ENCODE results near the gene DLK2. TPM values are rescaled to one million over a fixed set of nuclear protein-coding genes. Genes with fewer than 3 reads are reported as not detected.

Gene DLK2
- total RNA-seq, 1 donor from 2014 or later = 1.1 TPM

DNA sequence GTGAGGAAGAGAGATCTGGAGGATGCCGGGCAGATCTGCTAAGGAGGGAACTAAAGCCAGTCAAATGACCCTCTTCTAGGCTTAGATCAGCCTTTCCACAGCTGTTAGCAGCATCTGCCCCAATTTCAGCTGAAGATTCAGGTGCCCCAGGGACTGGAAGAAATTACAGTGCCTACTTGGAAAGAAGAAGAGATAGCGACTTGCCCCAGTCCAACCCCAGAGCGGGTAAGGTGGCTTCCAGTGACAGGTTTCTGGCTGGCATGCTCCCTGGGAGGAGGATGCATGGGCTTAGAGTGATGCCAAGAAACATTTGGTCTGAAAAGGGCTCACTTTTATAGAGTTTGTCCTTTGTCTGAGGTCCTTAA, 22.6 kb upstream of the DLK2 start:
- H3K36me3 Mint-ChIP-seq (ENCODE audit: low read depth) = no peaks in the 10 kb centered on the region
- H3K4me1 Mint-ChIP-seq (ENCODE audit: low read depth) = peaks cover 39% of the 10 kb centered on the region
- TF ChIP-seq, protein P1, sequence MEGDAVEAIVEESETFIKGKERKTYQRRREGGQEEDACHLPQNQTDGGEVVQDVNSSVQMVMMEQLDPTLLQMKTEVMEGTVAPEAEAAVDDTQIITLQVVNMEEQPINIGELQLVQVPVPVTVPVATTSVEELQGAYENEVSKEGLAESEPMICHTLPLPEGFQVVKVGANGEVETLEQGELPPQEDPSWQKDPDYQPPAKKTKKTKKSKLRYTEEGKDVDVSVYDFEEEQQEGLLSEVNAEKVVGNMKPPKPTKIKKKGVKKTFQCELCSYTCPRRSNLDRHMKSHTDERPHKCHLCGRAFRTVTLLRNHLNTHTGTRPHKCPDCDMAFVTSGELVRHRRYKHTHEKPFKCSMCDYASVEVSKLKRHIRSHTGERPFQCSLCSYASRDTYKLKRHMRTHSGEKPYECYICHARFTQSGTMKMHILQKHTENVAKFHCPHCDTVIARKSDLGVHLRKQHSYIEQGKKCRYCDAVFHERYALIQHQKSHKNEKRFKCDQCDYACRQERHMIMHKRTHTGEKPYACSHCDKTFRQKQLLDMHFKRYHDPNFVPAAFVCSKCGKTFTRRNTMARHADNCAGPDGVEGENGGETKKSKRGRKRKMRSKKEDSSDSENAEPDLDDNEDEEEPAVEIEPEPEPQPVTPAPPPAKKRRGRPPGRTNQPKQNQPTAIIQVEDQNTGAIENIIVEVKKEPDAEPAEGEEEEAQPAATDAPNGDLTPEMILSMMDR (IDR thresholded peaks at IDR 0.05) = no peak
- H3K9me3 Mint-ChIP-seq (ENCODE audit: low read depth) = no peaks in the 10 kb centered on the region
- peak overlapping the region; percentile 85 for H3K4me3 Mint-ChIP-seq (ENCODE audit: unreplicated experiment)
- H3K27ac Mint-ChIP-seq (ENCODE audit: unreplicated experiment) = peak overlapping the region; percentile 96
- DNase-seq (ENCODE audit: low spot score) = no peak
- H3K27me3 Mint-ChIP-seq (ENCODE audit: low read depth) = peaks cover 1% of the 10 kb centered on the region

DNA sequence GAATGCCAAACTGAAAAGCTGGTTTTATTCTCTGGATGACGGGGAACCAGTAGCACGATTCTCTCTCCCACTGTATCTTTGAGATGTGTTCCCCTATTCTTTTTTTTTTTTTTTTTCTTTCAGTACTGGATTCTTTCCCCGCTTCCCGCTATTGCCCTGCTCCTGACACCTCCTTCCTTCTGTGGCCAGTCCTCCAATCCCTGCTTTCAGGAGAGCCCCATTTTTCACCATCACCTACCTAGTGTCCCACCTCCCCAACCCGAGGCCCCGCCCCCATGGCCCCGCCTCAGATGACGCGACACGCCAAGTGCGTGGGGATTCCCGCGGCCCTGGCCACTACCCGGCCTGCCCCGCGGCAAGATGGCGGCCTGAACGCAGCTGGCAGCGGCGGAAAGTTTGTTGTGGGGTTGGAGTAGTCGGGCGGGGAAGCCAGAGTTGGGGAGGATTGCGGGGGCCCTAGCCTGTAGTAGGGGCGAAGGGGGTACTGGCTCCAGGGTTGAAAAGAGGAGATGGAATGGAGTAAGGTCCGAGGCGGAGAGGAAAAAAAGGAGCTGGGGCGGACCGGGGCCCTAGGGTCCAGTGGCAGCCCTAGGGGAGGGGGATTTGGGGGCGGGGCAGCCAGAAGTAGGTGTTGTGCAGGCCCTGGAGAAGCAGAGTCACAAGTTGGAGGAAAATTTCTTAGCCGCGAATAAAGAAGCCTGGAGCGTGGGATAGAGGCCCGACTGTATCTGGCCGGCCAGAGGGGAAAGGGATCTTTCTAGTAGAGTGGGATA, 22.1 kb upstream of the DLK2 start, which contains the start of gene TJAP1:
TJAP1 (plus strand) TSS at position 336 of the 773 bp plus-strand sequence. CDS start 21,432 bp downstream, outside the sequence.
- Mint-ChIP-seq H3K27ac (ENCODE audit: unreplicated experiment) (peak within 1 kb of the TSS; percentile 96), H3K27me3 (ENCODE audit: low read depth) (peaks cover 1% of the 10 kb centered on the region), H3K4me1 (ENCODE audit: low read depth) (peaks cover 39% of the 10 kb centered on the region), H3K4me3 (ENCODE audit: unreplicated experiment) (peak within 1 kb of the TSS; percentile 85), H3K36me3 (ENCODE audit: low read depth) (no peaks in the 10 kb centered on the region), H3K9me3 (ENCODE audit: low read depth) (no peaks in the 10 kb centered on the region)
- no peak for DNase-seq (ENCODE audit: low spot score)
- TF ChIP-seq, protein P1 (IDR thresholded peaks at IDR 0.05) = no peak

DNA sequence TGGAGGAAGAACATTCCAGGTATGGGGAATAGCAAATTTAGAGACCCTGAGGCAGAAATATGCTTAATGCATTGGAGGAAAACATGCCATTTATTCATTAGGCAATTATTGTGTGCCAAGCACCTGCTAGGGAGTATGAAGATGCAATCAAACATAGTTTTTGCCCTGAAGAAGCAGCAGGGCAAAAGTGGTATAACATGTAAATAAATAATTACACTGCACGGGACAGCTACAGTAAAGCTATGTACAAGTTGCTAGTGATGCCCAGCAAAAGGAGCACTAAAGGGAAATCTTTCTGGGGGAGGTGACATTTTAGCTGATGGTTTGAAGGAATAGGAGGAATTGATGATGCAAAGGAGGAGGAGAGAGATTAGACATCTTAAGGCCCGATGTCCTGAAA, 21.4 kb upstream of the DLK2 start:
- Mint-ChIP-seq H3K4me1 (ENCODE audit: low read depth) (peaks cover 36% of the 10 kb centered on the region), H3K36me3 (ENCODE audit: low read depth) (no peaks in the 10 kb centered on the region), H3K4me3 (ENCODE audit: unreplicated experiment) (peak overlapping the region; percentile 85), H3K27me3 (ENCODE audit: low read depth) (peaks cover 1% of the 10 kb centered on the region), H3K9me3 (ENCODE audit: low read depth) (no peaks in the 10 kb centered on the region), H3K27ac (ENCODE audit: unreplicated experiment) (peak overlapping the region; percentile 96)
- DNase-seq (ENCODE audit: low spot score) = no peak
- TF ChIP-seq, protein P1 (IDR thresholded peaks at IDR 0.05) = no peak

DNA sequence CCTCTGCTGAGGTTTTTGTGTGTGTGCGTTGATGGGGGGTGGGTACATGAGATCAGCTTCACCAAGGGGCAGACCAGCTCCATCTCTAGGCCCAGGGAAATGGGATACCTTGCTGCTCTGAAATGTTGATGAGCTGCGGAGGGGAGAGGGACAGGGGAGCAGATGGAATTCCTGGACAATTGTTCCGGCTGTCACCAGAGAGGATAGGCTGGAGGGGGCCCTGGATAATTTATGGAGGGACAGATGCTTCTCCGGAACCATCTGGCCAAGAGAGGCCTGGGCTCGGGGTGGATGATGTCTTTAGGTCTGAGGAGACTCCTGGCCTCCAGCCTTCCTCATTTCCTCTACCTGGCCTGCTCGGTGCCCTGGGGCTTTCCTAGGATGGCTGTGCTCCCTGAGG, 20.2 kb upstream of the DLK2 start:
- Mint-ChIP-seq H3K27me3 (ENCODE audit: low read depth) (peaks cover 8% of the 10 kb centered on the region), H3K27ac (ENCODE audit: unreplicated experiment) (no peak overlapping the region), H3K4me3 (ENCODE audit: unreplicated experiment) (no peak overlapping the region), H3K4me1 (ENCODE audit: low read depth) (peaks cover 30% of the 10 kb centered on the region), H3K36me3 (ENCODE audit: low read depth) (no peaks in the 10 kb centered on the region), H3K9me3 (ENCODE audit: low read depth) (no peaks in the 10 kb centered on the region)
- TF ChIP-seq, protein P1 (IDR thresholded peaks at IDR 0.05) = no peak
- no peak for DNase-seq (ENCODE audit: low spot score)

DNA sequence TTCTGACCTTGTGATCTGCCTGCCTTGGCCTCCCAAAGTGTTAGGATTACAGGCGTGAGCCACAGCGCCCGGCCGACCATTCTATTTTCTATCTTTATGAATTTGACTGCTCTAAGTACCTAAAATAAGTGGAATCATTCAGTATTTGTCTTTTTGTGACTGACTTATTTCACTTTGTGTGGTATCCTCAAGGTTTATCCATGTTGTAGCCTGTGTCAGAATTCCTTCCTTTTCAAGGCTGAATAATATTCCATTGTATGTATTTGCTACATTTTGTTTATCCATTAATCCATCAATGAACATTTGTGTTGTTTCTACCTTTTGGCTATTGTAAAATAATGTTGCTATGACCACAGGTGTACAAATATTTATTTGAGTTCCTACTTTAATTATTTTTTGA, 17.2 kb upstream of the DLK2 start:
- Mint-ChIP-seq H3K4me3 (ENCODE audit: unreplicated experiment) (no peak overlapping the region), H3K27me3 (ENCODE audit: low read depth) (peaks cover 13% of the 10 kb centered on the region), H3K27ac (ENCODE audit: unreplicated experiment) (no peak overlapping the region), H3K9me3 (ENCODE audit: low read depth) (no peaks in the 10 kb centered on the region), H3K36me3 (ENCODE audit: low read depth) (no peaks in the 10 kb centered on the region), H3K4me1 (ENCODE audit: low read depth) (peaks cover 9% of the 10 kb centered on the region)
- TF ChIP-seq, protein P1 (IDR thresholded peaks at IDR 0.05) = no peak
- no peak for DNase-seq (ENCODE audit: low spot score)
